HS-27A (cell line): Measurements from ENCODE around the gene UCHL5.

Experiments
- DNase-seq: peaks from one replicate; pipeline ENCODE4 v3.0.0-alpha.2; 2012; ENCODE audit warnings: low read depth, missing footprints

Gene UCHL5

DNA sequence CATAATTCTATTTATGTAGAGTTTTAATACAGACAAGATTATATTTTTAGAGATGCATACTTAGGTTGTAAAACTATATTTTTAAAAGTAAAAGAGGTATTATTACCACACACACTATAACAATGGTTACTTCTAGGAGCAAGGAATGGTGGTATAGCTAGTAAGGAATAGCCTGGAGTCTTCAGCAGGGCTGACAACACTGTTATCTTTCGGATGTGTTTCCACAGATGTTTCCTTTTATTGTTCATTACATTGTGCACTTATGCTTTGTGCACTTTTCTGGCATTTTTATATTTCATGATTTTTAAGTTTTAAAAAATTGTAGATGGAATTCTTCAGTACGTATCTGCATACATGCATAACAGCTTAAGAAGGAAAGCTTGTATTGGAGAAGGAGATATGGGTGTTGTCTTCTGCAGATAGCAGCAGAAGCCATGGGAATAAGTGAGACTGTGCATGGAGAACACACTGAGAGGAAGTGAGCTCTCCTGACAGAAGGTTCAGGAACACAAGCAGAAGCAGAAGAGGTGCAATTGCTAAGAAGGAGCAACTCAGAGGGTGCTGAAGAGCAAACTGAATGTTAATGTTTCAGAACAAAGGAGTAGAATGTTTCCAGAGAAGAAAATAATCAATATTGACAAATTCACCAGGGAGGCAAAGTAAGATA, 91.8 kb downstream of the UCHL5 start:
- no peak for DNase-seq

DNA sequence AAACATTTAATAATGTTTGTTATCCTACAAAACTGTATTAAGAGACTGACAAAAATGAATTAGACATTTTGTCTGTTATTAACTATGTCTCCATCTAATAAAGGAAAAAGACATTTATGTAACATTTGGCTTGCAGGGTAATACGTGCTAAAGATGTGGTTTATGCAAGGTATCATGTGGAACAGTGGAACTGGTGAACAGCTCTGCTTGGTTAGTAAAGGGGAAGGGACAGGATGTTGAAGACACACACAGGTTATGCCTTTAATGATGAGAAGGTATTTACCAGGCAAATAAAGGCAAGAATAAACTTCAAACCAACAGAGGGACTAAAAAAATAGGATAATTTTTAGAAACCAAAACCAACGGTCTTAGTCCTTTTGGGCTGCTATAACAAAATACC, 93.1 kb downstream of the UCHL5 start:
- no peak for DNase-seq

DNA sequence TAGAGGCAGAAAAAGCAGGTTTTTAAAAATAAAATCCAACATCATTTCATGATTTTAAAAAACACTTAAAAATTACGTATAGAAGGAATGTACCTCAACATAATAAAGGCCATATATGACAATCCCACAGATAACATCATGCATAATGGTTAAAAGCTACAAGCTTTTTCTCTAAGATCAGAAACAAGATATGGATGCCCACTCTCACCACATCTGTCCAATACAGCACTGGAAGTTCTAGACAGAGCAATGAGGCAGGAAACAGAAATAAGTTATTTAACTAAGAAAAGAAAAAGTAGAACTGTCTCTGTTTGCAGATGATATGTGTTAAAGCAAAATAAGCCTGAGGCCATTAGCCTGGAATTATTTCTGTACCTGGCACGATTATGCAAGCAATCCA, 96.3 kb downstream of the UCHL5 start:
- no peak for DNase-seq
